ENCODE measurements around the gene GALNS. TPM values are rescaled to one million over a fixed set of nuclear protein-coding genes. Genes with fewer than 3 reads are reported as not detected.

The GALNS gene
- total and polyA plus RNA-seq, 2 of the 13 experiments (the other 11 are each of a cell fraction or from before 2014, with no cell fraction given), result 9.2 to 9.8 TPM

- TF ChIP-seq NFAT5 (CRISPR knock-in tag; IDR thresholded peaks at IDR 0.05), result peak; percentile 89
- TF ChIP-seq SMYD3 (CRISPR knock-in tag; IDR thresholded peaks at IDR 0.05), result no peak
- TF ChIP-seq IKZF4 (CRISPR knock-in tag; IDR thresholded peaks at IDR 0.05; ENCODE audit: borderline replicate concordance, low read depth, not compliant biosample characterization), result peak; percentile 49
- peak; percentile 39; the same call in 1 of the 2 replicates for TF ChIP-seq HDAC1 (CRISPR knock-in tag; IDR thresholded peaks at IDR 0.05)
- 0 out of 2 replicates have a peak, but pooled peaks have one; percentile 63 for TF ChIP-seq PAWR (CRISPR knock-in tag; IDR thresholded peaks at IDR 0.05; ENCODE audit: borderline replicate concordance)
- no peak for TF ChIP-seq ZNF670 (CRISPR knock-in tag; IDR thresholded peaks at IDR 0.05; ENCODE audit: borderline replicate concordance)
- TF ChIP-seq ZNF766 (CRISPR knock-in tag; IDR thresholded peaks at IDR 0.05; ENCODE audit: borderline replicate concordance), result peak; percentile 66; the same call in 1 of the 2 replicates
- TF ChIP-seq CEBPB (IDR thresholded peaks at IDR 0.05; ENCODE audit: borderline replicate concordance, low read depth, low read length), result no peak
- peak; percentile 84; the same call in 1 of the 2 replicates for TF ChIP-seq ISX (CRISPR knock-in tag; conservative IDR thresholded peaks at IDR 0.05)
- peak; percentile 67; the same call in 1 of the 2 replicates for TF ChIP-seq GABPB1 (CRISPR knock-in tag; IDR thresholded peaks at IDR 0.05)
- no peak for TF ChIP-seq ATF1 (CRISPR knock-in tag; IDR thresholded peaks at IDR 0.05)
- TF ChIP-seq CBX1 (IDR thresholded peaks at IDR 0.05; ENCODE audit: low read depth), result no peak
- TF ChIP-seq ZNF142 (CRISPR knock-in tag; IDR thresholded peaks at IDR 0.05), result peak; percentile 47
- TF ChIP-seq TERF1 (CRISPR knock-in tag; IDR thresholded peaks at IDR 0.05), result 0 out of 2 replicates have a peak, but pooled peaks have one; percentile 44
- 0 out of 2 replicates have a peak, but pooled peaks have one; percentile 60 for TF ChIP-seq XBP1 (CRISPR knock-in tag; IDR thresholded peaks at IDR 0.05)
- TF ChIP-seq NFYB (CRISPR knock-in tag; IDR thresholded peaks at IDR 0.05), result 0 out of 2 replicates have a peak, but pooled peaks have one; percentile 17
- no peak for TF ChIP-seq ZNF816 (CRISPR knock-in tag; IDR thresholded peaks at IDR 0.05; ENCODE audit: borderline replicate concordance)
Observed at GRCh38 chr16:88803264-88803987, 53.3 kb downstream of the GALNS start, which contains the start of gene CDT1 (continued).
